Liver (tissue), 9 donors: ENCODE data around the gene FAM168B. TPM values are rescaled to one million over a fixed set of nuclear protein-coding genes. Genes with fewer than 3 reads are reported as not detected.

Experiments used
- DNase-seq: peaks from one replicate; pipeline ENCODE4 v3.0.0-alpha.2; 2017; ENCODE audit warnings: low spot score
- H3K27ac ChIP-seq, 2 donors: one replicate each; pipeline ENCODE4 v1.7.0; 2013; ENCODE audit warnings: inconsistent platforms in 2 of 2, low read length in 2 of 2, control low read depth in 1 of 2, low read depth in 1 of 2, mild to moderate bottlenecking in 1 of 2
- H3K27me3 ChIP-seq, 4 donors: one replicate each; pipeline versions ENCODE4 v1.6.1 to v1.7.0; 2013; ENCODE audit warnings: low read length in 3 of 4, inconsistent platforms in 1 of 4, mild to moderate bottlenecking in 1 of 4, moderate library complexity in 1 of 4; ENCODE audit not compliant: control insufficient read depth in 4 of 4, insufficient read depth in 4 of 4
- H3K36me3 ChIP-seq, 4 donors: one replicate each; pipeline versions ENCODE4 v1.6.1 to v1.7.0; 2013; ENCODE audit warnings: low read length in 3 of 4, mild to moderate bottlenecking in 3 of 4, low read depth in 1 of 4, moderate library complexity in 1 of 4; ENCODE audit not compliant: control insufficient read depth in 4 of 4, insufficient read depth in 3 of 4
- H3K4me1 ChIP-seq, 4 donors: one replicate each; pipeline versions ENCODE4 v1.6.1 to v1.7.0; 2013; ENCODE audit warnings: low read length in 3 of 4, mild to moderate bottlenecking in 3 of 4, moderate library complexity in 1 of 4; ENCODE audit not compliant: control insufficient read depth in 4 of 4, insufficient read depth in 4 of 4
- H3K4me3 ChIP-seq, 3 donors: one replicate each; pipeline versions ENCODE4 v1.6.1 to v1.7.0; 2013; ENCODE audit warnings: low read length in 3 of 3, control low read depth in 1 of 3, low read depth in 1 of 3, mild to moderate bottlenecking in 1 of 3
- H3K9ac ChIP-seq, 2 donors: one replicate each; pipeline ENCODE4 v1.7.0; 2013; ENCODE audit warnings: low read length in 2 of 2, mild to moderate bottlenecking in 2 of 2, moderate library complexity in 2 of 2, control low read depth in 1 of 2, low read depth in 1 of 2
- H3K9me3 ChIP-seq, 4 donors: one replicate each; pipeline versions ENCODE4 v1.6.1 to v1.7.0; 2013; ENCODE audit warnings: low read length in 3 of 4; ENCODE audit not compliant: control insufficient read depth in 4 of 4
- ATF3 ChIP-seq: IDR thresholded peaks from 2 replicates; pipeline ENCODE4 v1.6.1; 2016; ENCODE audit warnings: antibody characterized with exemption
- CTCF ChIP-seq: fragments of 150-350 bp; IDR thresholded peaks from 2 replicates; pipeline ENCODE4 v1.5.1; 2017; ENCODE audit warnings: improper control_type of control experiment, low read depth, low read length; ENCODE audit not compliant: missing input control
- EGR1 ChIP-seq, 2 donors: IDR thresholded peaks; 2 replicates each; pipeline ENCODE4 v1.6.1; 2016 to 2018; ENCODE audit warnings: antibody characterized with exemption in 2 of 2, low read depth in 2 of 2
- FOXA1 ChIP-seq: IDR thresholded peaks from 2 replicates; pipeline ENCODE4 v1.6.1; 2016; ENCODE audit warnings: antibody characterized with exemption
- FOXA2 ChIP-seq: IDR thresholded peaks from 2 replicates; pipeline ENCODE4 v1.6.1; 2016; ENCODE audit warnings: antibody characterized with exemption
- GABPA ChIP-seq, 2 donors: IDR thresholded peaks in 1 of 2; conservative IDR thresholded peaks in 1 of 2; 2 replicates each; pipeline ENCODE4 v1.6.1; 2016; ENCODE audit warnings: antibody characterized with exemption in 2 of 2, mild to moderate bottlenecking in 1 of 2, moderate library complexity in 1 of 2
- HNF4A ChIP-seq, 2 donors: conservative IDR thresholded peaks; 2 replicates each; pipeline ENCODE4 v1.6.1; 2016; ENCODE audit warnings: antibody characterized with exemption in 2 of 2, mild to moderate bottlenecking in 2 of 2
- HNF4G ChIP-seq: IDR thresholded peaks from 2 replicates; pipeline ENCODE4 v1.6.1; 2016; ENCODE audit warnings: antibody characterized with exemption
- JUND ChIP-seq, 2 donors: IDR thresholded peaks; 2 replicates each; pipeline ENCODE4 v1.6.1; 2016; ENCODE audit warnings: antibody characterized with exemption in 2 of 2
- NR2F2 ChIP-seq: IDR thresholded peaks from 2 replicates; pipeline ENCODE4 v1.6.1; 2016; ENCODE audit warnings: antibody characterized with exemption
- RAD21 ChIP-seq, 2 donors: IDR thresholded peaks; 2 replicates each; pipeline ENCODE4 v1.6.1; 2016; ENCODE audit warnings: antibody characterized with exemption in 2 of 2, mild to moderate bottlenecking in 2 of 2
- REST ChIP-seq: IDR thresholded peaks from 2 replicates; pipeline ENCODE4 v1.6.1; 2016; ENCODE audit warnings: antibody characterized with exemption, mild to moderate bottlenecking
- RXRA ChIP-seq, 2 donors: IDR thresholded peaks; 2 replicates each; pipeline ENCODE4 v1.6.1; 2017 to 2018; ENCODE audit warnings: antibody characterized with exemption in 2 of 2, mild to moderate bottlenecking in 1 of 2
- SP1 ChIP-seq: IDR thresholded peaks from 2 replicates; pipeline ENCODE4 v1.6.1; 2018; ENCODE audit warnings: antibody characterized with exemption, mild to moderate bottlenecking
- TAF1 ChIP-seq: conservative IDR thresholded peaks from 2 replicates; pipeline ENCODE4 v1.6.1; 2016; ENCODE audit warnings: antibody characterized with exemption, mild to moderate bottlenecking
- YY1 ChIP-seq: IDR thresholded peaks from 2 replicates; pipeline ENCODE4 v1.6.1; 2016; ENCODE audit warnings: antibody characterized with exemption, mild to moderate bottlenecking
- WGBS: extraction: QIAGEN DNeasy Blood & Tissue Kit; methylation state at CpG from one replicate; pipeline ENCODE4 v1.1.7; 2013; 5-methylcytosine and 5-hydroxymethylcytosine counted together
- polyA plus RNA-seq, 2 donors: library from polyadenylated mRNA; stranded (reverse) in 1 of 2; unstranded in 1 of 2; fragments of 200-250 nt in 1 of 2; fragments of >200 nt in 1 of 2; fragmentation: Nextera tagmentation in 1 of 2; extraction: Ambion mirVana in 1 of 2; gene quantifications; one replicate each; pipeline versions ENCODE4 v1.2.1 to v1.2.3, GENCODE V29; 2013 to 2015
- total RNA-seq, 2 donors: library from RNA; depleted of rRNA; stranded (reverse); fragments of >200 nt; gene quantifications; one replicate each; pipeline ENCODE4 v1.2.3, GENCODE V29; 2014
- TF ChIP-seq, protein P1 (sequence below): IDR thresholded peaks from 2 replicates; pipeline ENCODE4 v1.6.1; 2016; ENCODE audit warnings: antibody characterized with exemption
- TF ChIP-seq, protein P2 (sequence below): IDR thresholded peaks from 2 replicates; pipeline ENCODE4 v1.6.1; 2016; ENCODE audit warnings: antibody characterized with exemption
- donor health status: healthy.
- donor health status: healthy.
- donor health status: healthy.
- donor health status: healthy.
- donor health status: healthy.

The FAM168B gene
- total and polyA plus RNA-seq, 4 donors = 13.9 to 62.3 (median 30.8) TPM

- Histone ChIP-seq H3K27ac (no peak overlapping the region), H3K9ac (no peak overlapping the region), H3K4me3 (no peak overlapping the region), H3K9me3 (no peaks in the 10 kb centered on the region), H3K27me3 (peaks cover 0 to 5% (median 0%) of the 10 kb centered on the region in 4 donors), H3K36me3 (no peaks in the 10 kb centered on the region), H3K4me1 (no peaks in the 10 kb centered on the region)
- TF ChIP-seq YY1 (no peak), SP1 (no peak), REST (no peak), HNF4G (no peak), GABPA (IDR thresholded peaks at IDR 0.05 in 1 of 2, conservative IDR thresholded peaks at IDR 0.05 in 1 of 2) (no peak), CTCF (no peak), TAF1 (no peak), EGR1 (IDR thresholded peaks at IDR 0.05; ENCODE audit: low read depth in 2 of 2) (no peak), ATF3 (no peak), NR2F2 (no peak), RAD21 (IDR thresholded peaks at IDR 0.05) (no peak), HNF4A (conservative IDR thresholded peaks at IDR 0.05) (no peak)
- 91% methylated on average over 11 of the region's 11 CpGs for WGBS
- DNase-seq = no peak
Measured at GRCh38 chr2:131004446-131005209, 88.6 kb downstream of the FAM168B start.

DNA sequence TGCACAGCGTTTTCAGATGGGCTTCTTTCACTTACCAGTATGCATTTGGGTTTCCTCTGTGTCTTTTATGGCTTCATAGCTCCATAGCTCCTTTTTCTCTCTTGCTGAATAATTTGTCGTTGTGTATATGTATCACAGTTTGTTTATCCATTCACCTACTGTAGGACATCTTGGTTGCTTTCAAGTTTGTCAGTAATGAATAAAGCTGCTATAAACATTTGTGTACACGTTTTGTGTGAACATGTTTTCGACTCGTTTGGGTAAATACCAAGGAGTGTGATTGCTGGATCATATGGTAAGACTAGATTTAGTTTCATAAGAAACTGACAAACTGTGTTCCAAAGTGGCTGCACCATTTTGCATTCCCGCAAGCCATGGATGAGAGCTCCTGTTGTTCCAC lies 94.7 kb downstream of the FAM168B start:
- Histone ChIP-seq H3K27ac (no peak overlapping the region), H3K9me3 (no peaks in the 10 kb centered on the region), H3K36me3 (no peaks in the 10 kb centered on the region), H3K4me3 (no peak overlapping the region), H3K27me3 (no peaks in the 10 kb centered on the region), H3K4me1 (no peaks in the 10 kb centered on the region), H3K9ac (no peak overlapping the region)
- 74% methylated on average over 6 of the region's 6 CpGs for WGBS
- no peak for DNase-seq
- TF ChIP-seq, protein P1, sequence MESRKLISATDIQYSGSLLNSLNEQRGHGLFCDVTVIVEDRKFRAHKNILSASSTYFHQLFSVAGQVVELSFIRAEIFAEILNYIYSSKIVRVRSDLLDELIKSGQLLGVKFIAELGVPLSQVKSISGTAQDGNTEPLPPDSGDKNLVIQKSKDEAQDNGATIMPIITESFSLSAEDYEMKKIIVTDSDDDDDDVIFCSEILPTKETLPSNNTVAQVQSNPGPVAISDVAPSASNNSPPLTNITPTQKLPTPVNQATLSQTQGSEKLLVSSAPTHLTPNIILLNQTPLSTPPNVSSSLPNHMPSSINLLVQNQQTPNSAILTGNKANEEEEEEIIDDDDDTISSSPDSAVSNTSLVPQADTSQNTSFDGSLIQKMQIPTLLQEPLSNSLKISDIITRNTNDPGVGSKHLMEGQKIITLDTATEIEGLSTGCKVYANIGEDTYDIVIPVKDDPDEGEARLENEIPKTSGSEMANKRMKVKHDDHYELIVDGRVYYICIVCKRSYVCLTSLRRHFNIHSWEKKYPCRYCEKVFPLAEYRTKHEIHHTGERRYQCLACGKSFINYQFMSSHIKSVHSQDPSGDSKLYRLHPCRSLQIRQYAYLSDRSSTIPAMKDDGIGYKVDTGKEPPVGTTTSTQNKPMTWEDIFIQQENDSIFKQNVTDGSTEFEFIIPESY = no peak
- no peak for TF ChIP-seq HNF4G
- no peak for TF ChIP-seq JUND (IDR thresholded peaks at IDR 0.05)
- no peak for TF ChIP-seq TAF1
- TF ChIP-seq FOXA2 = no peak
- no peak for TF ChIP-seq EGR1 (IDR thresholded peaks at IDR 0.05; ENCODE audit: low read depth in 2 of 2)
- TF ChIP-seq FOXA1 = no peak
- no peak for TF ChIP-seq RXRA (IDR thresholded peaks at IDR 0.05)
- no peak for TF ChIP-seq YY1
- no peak for TF ChIP-seq HNF4A (conservative IDR thresholded peaks at IDR 0.05)
- TF ChIP-seq CTCF = no peak
- TF ChIP-seq SP1 = no peak
- no peak for TF ChIP-seq NR2F2
- TF ChIP-seq, protein P2, sequence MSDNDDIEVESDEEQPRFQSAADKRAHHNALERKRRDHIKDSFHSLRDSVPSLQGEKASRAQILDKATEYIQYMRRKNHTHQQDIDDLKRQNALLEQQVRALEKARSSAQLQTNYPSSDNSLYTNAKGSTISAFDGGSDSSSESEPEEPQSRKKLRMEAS = no peak
- no peak for TF ChIP-seq GABPA (IDR thresholded peaks at IDR 0.05 in 1 of 2, conservative IDR thresholded peaks at IDR 0.05 in 1 of 2)
